GM12874 (cell line): Measurements from ENCODE around the gene VRK2.

Experiments
- CTCF ChIP-seq: IDR thresholded peaks from 2 replicates; pipeline ENCODE4 v1.5.1; 2011; ENCODE audit warnings: low read depth, mild to moderate bottlenecking, control low read depth, low read length, moderate library complexity; ENCODE audit not compliant: insufficient read depth

VRK2 gene

GRCh38 chr2:58099096-58099769 is 52.6 kb downstream of the VRK2 start:
- TF ChIP-seq CTCF, result no peak

GRCh38 chr2:58101500-58101899 is 54.9 kb downstream of the VRK2 start:
- TF ChIP-seq CTCF, result no peak

GRCh38 chr2:58106896-58107295 is 60.3 kb downstream of the VRK2 start:
- no peak for TF ChIP-seq CTCF

- TF ChIP-seq CTCF, result no peak
Measured at GRCh38 chr2:58107803-58108710, 61.5 kb downstream of the VRK2 start.

- no peak for TF ChIP-seq CTCF
Measured at GRCh38 chr2:58109481-58109880, 62.9 kb downstream of the VRK2 start.

- no peak for TF ChIP-seq CTCF
Measured at GRCh38 chr2:58110765-58111164, 64.2 kb downstream of the VRK2 start.

GRCh38 chr2:58120626-58121229 is 74.1 kb downstream of the VRK2 start:
- TF ChIP-seq CTCF, result no peak
